GM18517 (cell line): ENCODE results near the gene ULK4.
"Not testable (repeated sequence)": the region's sequence is repeated elsewhere in the genome, so short reads cannot be mapped to it uniquely, and the experiment has no call there.

ENCODE experiments used
- ATAC-seq: cut with Tn5 transposase; IDR thresholded peaks from one replicate; pipeline ENCODE4 v1.9.1; 2021; ENCODE audit warnings: mild to moderate bottlenecking, moderate library complexity; ENCODE audit not compliant: unreplicated experiment

The ULK4 gene

GRCh38 chr3:41650406-41650805 lies 311.5 kb downstream of the ULK4 start:
- ATAC-seq, result no peak

DNA sequence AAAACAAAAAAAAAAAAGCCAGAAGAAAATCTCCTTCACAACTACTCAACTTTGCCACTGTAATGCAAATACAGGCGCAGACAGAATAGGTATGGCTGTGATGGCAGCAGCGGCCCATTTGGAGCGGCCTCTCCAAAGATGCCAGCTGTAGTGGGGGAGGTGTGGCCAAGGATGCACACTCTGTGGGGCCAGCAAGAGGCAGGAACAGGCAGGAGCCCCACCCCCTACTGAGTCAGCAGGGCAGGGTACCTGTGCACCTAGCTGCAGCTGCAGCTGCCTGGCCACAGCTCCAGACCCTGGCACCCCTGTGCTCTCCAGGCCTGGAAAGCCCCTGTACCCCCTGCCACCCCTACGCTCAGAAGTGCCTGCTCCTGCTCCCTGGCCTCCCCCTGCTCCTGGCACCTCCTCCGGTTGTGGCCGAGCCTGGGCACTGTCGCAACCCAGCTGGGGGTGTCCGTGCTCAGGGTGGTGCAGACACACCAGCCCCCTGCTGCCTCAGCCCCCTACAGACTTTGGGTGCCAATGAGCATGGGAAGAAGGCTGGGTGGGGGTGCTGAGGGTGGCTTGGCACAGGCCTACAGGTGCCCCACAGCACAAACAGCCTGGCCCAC lies 312.7 kb downstream of the ULK4 start:
- ATAC-seq, result no peak

DNA sequence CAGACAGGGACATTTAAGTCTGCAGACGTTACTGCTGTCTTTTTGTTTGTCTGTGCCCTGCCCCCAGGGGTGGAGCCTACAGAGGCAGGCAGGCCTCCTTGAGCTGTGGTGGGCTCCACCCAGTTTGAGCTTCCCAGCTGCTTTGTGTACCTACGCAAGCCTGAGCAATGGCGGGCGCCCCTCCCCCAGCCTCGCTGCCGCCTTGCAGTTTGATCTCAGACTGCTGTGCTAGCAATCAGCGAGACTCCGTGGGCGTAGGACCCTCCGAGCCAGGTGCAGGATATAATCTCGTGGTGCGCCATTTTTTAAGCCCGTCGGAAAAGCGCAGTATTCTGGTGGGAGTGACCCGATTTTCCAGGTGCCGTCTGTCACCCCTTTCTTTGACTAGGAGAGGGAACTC lies 314.2 kb downstream of the ULK4 start:
- ATAC-seq, result not testable (repeated sequence)

- no peak for ATAC-seq
Observed at GRCh38 chr3:41640076-41640475, 321.8 kb downstream of the ULK4 start.

DNA sequence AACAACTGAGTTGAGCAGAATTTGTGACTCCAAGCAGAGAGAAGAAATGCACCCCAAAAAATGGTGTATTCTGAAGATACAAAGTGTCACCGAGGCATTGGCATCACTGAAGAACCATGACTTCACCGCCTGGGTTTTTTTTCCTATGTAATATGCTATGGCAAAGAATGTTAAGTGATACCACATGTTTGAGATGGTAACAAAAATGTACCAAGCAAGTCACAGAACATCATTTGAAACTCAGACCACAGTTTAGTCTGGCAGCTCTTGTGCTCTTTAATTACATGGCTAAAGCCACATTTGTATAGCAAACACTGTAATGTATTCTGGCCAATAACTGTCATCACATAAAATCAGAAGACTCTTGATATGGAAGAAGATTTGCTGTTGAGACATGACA lies 323.5 kb downstream of the ULK4 start:
- ATAC-seq, result no peak

- no peak for ATAC-seq
Observed at GRCh38 chr3:41632700-41633099, 329.2 kb downstream of the ULK4 start.

DNA sequence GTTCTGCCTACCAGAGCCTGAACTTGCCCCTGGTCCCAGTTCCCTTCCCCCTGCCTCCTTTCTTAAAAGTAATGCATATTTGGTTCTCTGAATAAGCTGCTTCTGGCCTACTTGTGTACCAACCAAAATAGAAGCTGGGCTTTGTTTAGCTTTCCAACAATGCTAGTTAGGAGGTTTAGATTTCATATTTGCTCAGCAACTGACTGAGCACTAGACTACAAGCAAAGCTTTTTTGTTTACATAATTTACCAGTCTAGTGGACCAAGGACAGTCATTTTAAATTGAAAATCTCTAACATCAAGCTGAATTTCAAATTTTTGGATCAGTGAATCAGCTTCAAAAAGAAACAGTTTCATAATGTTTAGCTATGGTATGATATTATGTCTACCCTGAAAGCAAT lies 331.2 kb downstream of the ULK4 start:
- ATAC-seq, result no peak

GRCh38 chr3:41629986-41630385 lies 331.9 kb downstream of the ULK4 start:
- ATAC-seq, result no peak

DNA sequence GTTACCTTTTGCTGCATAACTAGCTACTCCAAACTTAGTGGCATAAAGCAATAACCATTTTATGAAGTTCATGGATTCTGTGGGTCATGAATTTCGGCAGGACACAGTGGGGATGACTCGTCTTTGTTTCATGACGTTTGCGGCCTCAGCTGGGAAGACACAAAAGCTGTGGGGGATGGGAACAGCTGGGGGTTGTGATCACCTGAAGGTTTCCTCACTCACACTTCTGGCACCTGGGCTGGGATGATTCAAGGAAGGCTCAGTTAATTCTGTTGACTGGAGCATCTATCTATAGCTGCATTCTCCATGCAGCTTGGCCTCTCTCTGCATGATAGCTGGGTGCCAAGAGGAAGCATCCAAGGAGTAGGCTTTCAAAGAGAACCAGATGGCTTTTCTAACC lies 332.8 kb downstream of the ULK4 start:
- ATAC-seq, result no peak

GRCh38 chr3:41627477-41628087 lies 334.3 kb downstream of the ULK4 start:
- ATAC-seq, result no peak

DNA sequence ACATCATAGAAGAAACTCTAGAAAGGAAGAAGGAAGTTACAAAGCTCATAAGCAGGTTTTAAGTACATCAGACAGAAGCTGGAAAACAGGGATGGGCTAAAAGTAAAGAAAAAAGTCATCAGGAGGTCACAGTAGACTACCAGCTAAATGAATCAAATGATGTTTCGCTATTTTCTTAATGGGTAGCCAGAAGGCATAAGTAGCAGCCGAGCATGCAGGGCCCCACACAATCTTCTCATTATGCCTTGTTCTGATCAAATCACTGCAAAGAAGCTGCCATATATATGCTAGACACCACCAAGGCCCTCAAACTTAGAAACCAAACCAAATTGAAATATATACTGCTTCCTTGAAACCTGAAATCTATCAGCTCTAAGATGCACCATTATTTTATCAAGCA lies 349.1 kb downstream of the ULK4 start:
- no peak for ATAC-seq

DNA sequence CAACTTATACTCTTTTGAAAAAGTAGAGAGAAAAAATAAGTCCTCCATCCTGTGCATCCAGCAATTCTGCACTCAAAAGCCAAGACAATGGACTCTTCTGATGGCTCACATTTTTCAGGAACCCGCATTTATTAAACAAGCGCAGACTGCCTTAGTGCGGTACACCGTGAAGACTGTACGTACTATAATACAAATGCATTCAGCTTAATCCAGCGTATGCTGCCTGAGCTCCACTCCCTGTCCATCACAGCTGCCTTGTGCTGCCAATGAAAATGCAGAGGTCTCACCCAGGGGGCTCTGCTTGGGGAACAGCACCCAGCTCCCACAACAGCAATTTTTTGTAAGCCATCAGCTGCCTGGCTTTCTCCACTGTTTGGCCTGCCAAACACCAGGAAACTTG lies 350.9 kb downstream of the ULK4 start:
- no peak for ATAC-seq

DNA sequence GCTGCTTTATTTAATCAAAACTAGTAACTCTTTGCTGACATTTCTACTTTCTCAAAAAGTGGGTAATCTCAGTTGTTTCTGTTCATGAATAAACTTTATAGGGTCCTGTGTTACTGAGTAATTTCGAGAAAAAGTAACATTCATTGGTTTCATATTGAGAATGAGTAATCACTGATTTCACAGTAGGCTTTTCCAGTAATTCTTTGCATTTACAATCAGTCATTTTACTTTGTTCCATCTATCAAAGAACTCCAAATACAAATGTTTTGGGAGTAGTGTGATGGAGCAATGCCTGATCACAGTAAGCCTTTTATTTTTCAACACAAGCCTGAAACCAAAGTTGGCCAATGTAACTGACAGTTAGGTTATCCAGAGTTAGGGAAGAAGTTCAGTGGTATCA lies 353.6 kb downstream of the ULK4 start:
- ATAC-seq, result no peak

DNA sequence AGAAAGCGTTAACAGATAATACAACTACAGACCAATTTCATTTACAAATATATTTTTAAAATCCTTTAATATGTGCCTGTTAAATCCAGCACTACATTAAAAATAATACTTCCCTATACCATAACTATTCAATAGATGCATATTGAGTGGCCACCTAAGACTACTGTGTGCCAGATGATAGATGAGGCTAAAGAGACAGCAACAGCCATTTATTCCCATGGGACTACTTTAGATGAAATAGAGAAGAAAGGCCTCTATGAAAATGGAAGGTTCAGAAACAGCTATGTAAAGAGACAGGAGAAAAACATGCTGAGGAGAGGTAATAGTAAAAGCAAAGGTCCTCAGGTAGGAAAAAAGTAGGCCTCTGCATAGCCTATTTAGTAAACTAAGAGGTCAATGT lies 358.1 kb downstream of the ULK4 start:
- ATAC-seq, result no peak

DNA sequence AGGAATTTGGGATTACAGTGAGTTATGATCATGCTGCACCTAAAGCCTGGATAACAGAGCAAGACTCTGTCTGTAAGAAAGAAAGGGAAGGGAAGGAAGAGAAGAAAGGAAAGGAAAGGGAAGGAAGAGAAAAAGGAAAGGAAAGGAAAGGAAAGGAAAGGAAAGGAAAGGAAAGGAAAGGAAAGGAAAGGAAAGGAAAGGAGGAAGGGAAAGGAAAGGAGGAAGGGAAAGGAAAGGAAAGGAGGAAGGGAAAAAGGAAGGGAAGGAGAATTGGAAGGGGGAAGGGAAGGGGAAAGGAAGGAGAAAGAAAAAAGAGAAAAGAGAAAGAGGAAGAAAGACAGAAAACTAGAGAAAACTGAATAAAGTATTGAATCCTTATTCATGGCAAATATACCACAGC lies 359.8 kb downstream of the ULK4 start:
- no peak for ATAC-seq

DNA sequence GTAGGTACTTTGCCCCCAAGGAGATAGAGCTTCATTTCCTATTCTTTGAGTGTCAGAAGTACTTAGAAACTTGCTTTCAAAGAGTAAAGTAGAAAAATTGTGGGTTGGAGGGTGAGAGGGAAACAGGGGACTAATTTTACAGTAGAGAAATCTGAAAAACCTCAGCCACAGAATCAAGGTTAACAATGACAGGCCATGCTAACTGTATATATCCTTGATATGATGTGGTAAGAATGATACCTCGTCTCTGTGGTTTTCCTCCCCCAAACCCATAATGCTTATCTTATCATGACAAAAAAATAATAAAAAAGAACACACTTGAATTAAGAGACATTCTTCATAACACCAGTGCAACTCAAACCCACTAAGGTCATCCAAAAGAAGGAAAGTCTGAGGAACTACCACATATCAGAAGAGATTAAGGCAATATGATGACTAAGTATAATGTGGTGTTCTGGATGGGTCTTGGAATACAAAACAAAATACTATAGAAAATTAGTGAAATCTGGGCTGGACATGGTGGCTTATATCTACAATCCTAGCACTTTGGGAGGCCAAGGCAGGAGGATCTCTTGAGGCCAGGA lies 360.4 kb downstream of the ULK4 start:
- no peak for ATAC-seq

DNA sequence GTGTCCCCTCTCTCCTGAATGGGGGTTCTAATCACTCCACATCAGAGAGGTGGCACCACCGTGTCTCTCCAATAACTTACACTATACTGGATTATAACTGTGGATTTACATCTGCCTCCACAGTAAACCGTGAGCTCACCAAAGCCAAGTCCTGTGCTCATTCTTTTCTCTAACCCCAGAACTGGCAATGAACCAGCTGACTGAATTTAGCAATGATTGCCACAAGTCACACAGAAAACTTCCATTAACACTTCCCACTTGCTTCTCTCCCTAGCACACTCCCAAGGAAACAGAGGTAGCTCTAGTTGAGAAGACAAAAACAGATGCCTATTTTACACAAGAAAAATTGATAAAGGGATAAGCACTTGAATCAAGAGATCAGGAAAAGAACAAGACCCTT lies 361.3 kb downstream of the ULK4 start:
- no peak for ATAC-seq

- no peak for ATAC-seq
Observed at GRCh38 chr3:41599127-41599484, 362.8 kb downstream of the ULK4 start.

DNA sequence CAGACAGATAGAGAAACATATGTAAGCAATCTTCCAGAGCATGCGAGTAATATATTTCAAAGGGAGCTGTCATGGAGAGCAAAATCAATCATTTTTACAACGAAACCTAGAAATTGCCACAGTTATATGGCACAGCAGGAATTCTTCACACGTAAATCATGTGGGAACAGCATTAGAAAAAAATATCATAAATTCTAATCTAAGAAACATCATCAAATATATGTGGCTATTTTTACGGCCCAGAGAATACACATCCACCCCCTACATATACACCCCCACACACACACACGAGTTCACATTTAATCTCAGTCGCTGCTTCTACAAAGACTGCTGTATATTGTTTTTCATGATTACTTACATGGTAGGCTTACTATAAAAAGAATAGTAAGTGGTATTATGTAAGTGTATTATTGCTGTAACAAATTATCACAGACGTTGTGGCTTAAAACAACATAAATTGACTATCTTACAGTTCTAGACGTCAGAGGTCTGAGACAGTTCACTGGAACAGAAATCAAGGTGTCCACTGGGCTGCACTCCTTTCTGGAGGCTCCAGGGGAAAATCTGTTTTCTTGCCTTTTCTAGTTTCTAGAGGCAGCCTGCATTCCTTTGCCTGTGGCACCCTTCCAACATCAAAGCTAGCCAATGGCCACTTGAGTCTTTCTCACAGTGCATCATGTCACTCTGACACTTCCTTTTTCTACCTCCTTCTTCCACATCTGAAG lies 363.3 kb downstream of the ULK4 start:
- ATAC-seq, result no peak

- ATAC-seq, result no peak
Observed at GRCh38 chr3:41593774-41594173, 368.1 kb downstream of the ULK4 start.

DNA sequence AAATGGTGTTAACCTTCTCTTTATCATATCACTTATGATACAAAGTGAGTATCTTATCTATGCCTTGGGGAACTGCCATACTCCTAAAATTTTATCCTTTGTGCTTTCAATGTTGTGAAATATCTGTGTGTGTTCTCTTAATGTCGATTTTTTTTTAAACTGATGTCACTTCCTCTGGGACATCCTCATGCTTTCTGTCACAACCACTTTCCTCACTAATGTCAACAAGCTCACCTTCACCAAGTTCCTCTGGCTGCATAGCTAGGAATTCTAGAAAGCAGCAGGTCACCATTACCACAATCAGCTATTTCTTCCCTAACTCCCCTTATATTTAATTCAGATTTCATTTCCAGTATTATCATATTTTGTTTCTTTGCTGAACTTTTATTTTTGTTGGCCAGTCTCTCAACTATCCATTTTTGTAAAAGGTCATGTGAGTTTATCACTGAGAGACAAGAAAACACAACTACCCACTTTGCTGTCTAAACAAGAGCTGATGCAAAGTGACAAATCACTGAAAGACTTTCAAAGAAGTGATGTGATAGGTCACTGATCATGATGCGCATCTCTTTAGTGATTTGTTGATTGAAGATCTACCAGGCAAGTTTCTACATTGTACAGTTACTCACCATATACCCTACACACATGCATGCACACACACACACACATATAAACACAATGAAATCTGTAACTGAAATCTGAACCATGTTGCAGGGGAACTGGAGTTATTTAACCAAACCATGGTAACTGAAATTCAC lies 369.0 kb downstream of the ULK4 start:
- no peak for ATAC-seq
